GM12878 (cell line): ENCODE results near the gene CHCHD6.

Experiments
- CBX3 ChIP-seq: fragments of 200-600 bp; sonication (generic); IDR thresholded peaks from 2 replicates; pipeline ENCODE4 v1.6.1; 2016; ENCODE audit warnings: low read depth, borderline replicate concordance
- CEBPB ChIP-seq, 2 experiments: fragments of 150-350 bp in 1 of 2; IDR thresholded peaks; 2 replicates each; pipeline ENCODE4 v1.6.1; 2012 to 2014; ENCODE audit warnings: low read depth in 2 of 2, low read length in 2 of 2, borderline replicate concordance in 1 of 2, inconsistent platforms in 1 of 2
- MYB ChIP-seq: fragments of 150-350 bp; IDR thresholded peaks from 2 replicates; pipeline ENCODE4 v1.6.1; 2014; ENCODE audit warnings: mild to moderate bottlenecking, low read depth, low read length, borderline replicate concordance
- MYC ChIP-seq: IDR thresholded peaks from 2 replicates; pipeline ENCODE4 v1.6.1; 2011; ENCODE audit warnings: mild to moderate bottlenecking, low read length, moderate library complexity, inconsistent platforms; ENCODE audit not compliant: insufficient read depth, insufficient replicate concordance, insufficient read length, severe bottlenecking
- PBX3 ChIP-seq: IDR thresholded peaks from 2 replicates; pipeline ENCODE4 v1.6.1; 2011; ENCODE audit warnings: mild to moderate bottlenecking, low read depth, low read length, moderate library complexity; ENCODE audit not compliant: insufficient replicate concordance
- REST ChIP-seq: IDR thresholded peaks from 2 replicates; pipeline ENCODE4 v1.6.1; 2012; ENCODE audit warnings: mild to moderate bottlenecking, low read depth, low read length
- SKIL ChIP-seq: fragments of 450-650 bp; IDR thresholded peaks from 2 replicates; pipeline ENCODE4 v1.6.1; 2017; ENCODE audit warnings: mild to moderate bottlenecking, low read depth, inconsistent platforms; ENCODE audit not compliant: poor library complexity, severe bottlenecking
- SMAD1 ChIP-seq: fragments of 450-650 bp; IDR thresholded peaks from 2 replicates; pipeline ENCODE4 v1.6.1; 2018; ENCODE audit warnings: mild to moderate bottlenecking, low read depth; ENCODE audit not compliant: partially characterized antibody
- TF ChIP-seq, protein P1 (sequence below), 3 experiments: IDR thresholded peaks in 2 of 3; conservative IDR thresholded peaks in 1 of 3; 2 replicates each; pipeline ENCODE4 v1.5.1; 2011; ENCODE audit warnings: low read depth in 3 of 3, low read length in 3 of 3, mild to moderate bottlenecking in 3 of 3, control low read depth in 2 of 3, moderate library complexity in 2 of 3, inconsistent platforms in 1 of 3, mixed read lengths in 1 of 3; ENCODE audit not compliant: control insufficient read depth in 2 of 3, insufficient read depth in 1 of 3; ENCODE audit errors: extremely low read depth in 1 of 3

GRCh38 chr3:126979046-126979628, 275.1 kb downstream of the CHCHD6 start:
- TF ChIP-seq, protein P1, sequence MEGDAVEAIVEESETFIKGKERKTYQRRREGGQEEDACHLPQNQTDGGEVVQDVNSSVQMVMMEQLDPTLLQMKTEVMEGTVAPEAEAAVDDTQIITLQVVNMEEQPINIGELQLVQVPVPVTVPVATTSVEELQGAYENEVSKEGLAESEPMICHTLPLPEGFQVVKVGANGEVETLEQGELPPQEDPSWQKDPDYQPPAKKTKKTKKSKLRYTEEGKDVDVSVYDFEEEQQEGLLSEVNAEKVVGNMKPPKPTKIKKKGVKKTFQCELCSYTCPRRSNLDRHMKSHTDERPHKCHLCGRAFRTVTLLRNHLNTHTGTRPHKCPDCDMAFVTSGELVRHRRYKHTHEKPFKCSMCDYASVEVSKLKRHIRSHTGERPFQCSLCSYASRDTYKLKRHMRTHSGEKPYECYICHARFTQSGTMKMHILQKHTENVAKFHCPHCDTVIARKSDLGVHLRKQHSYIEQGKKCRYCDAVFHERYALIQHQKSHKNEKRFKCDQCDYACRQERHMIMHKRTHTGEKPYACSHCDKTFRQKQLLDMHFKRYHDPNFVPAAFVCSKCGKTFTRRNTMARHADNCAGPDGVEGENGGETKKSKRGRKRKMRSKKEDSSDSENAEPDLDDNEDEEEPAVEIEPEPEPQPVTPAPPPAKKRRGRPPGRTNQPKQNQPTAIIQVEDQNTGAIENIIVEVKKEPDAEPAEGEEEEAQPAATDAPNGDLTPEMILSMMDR (IDR thresholded peaks at IDR 0.05 in 2 of 3, conservative IDR thresholded peaks at IDR 0.05 in 1 of 3; ENCODE audit: control insufficient read depth in 2 of 3, extremely low read depth in 1 of 3, insufficient read depth in 1 of 3, low read depth in 3 of 3, low read length in 3 of 3), result no peak
- TF ChIP-seq CBX3 (no peak), SMAD1 (no peak), MYC (no peak), PBX3 (no peak), SKIL (no peak), CEBPB (IDR thresholded peaks at IDR 0.05; ENCODE audit: borderline replicate concordance in 1 of 2, low read depth in 2 of 2, low read length in 2 of 2) (no peak), REST (no peak), MYB (no peak)
